Subcutaneous adipose tissue (tissue), 4 donors: ENCODE results near the gene MARCKSL1. TPM values are rescaled to one million over a fixed set of nuclear protein-coding genes. Genes with fewer than 3 reads are reported as not detected.

Experiments
- small RNA-seq: library from RNA; depleted of rRNA; stranded (forward); fragments of <200 nt; gene quantifications from one replicate; pipeline ENCODE3, GENCODE V24; 2016
- total RNA-seq, 4 donors: library from RNA; depleted of rRNA; stranded (reverse); fragments of >200 nt; gene quantifications; one replicate each; pipeline ENCODE4 v1.1.0, GENCODE V29; 2016

Gene MARCKSL1
- total RNA-seq, 4 donors from 2014 or later = 4.2 to 10.3 (median 7.4) TPM

Small RNA genes within 50 kb of the gene (small RNA-seq; reads per million reads assigned to genes)
- gene RF00019 = 0.49 reads per million

Other genes with a start within 250 kb of the MARCKSL1 start
- 10 to 100 TPM; 31.4 to 41.6 (median 33.7) TPM for gene KPNA6, start 228.2 kb downstream of the MARCKSL1 start, total RNA-seq
- gene TXLNA, start 156.6 kb downstream of the MARCKSL1 start, total RNA-seq = 10 to 100 TPM; 28.4 to 40.5 (median 36.9) TPM
- 1 to 10 TPM in 2 of 4 donors, under 1 TPM in 1, not detected in 1; 0.75 to 2.7 (median 2.2) TPM for gene CCDC28B, start 135.6 kb downstream of the MARCKSL1 start, total RNA-seq
- gene IQCC, start 130.6 kb downstream of the MARCKSL1 start, total RNA-seq = 1 to 10 TPM in 2 of 4 donors, under 1 TPM in 1, not detected in 1; 0.85 to 1.5 (median 1.1) TPM
- not detected for gene DCDC2B, start 127.1 kb downstream of the MARCKSL1 start, total RNA-seq
- gene TMEM234, start 113.9 kb downstream of the MARCKSL1 start, total RNA-seq = 10 to 100 TPM in 1 of 4 donors, 1 to 10 TPM in 3; 7.0 to 18.6 (median 9.4) TPM
- gene EIF3I, start 113.8 kb downstream of the MARCKSL1 start, total RNA-seq = 100 to 1,000 TPM; 137 to 166 (median 147) TPM
- gene FAM167B, start 89.0 kb downstream of the MARCKSL1 start, total RNA-seq = 1 to 10 TPM in 2 of 4 donors, under 1 TPM in 2; 0.85 to 5.5 (median 1.1) TPM
- 1 to 10 TPM in 2 of 4 donors, under 1 TPM in 2; 0.38 to 3.6 (median 1.6) TPM for gene LCK, start 85.0 kb downstream of the MARCKSL1 start, total RNA-seq
- 10 to 100 TPM; 28.6 to 35.0 (median 31.1) TPM for gene HDAC1, start 44.1 kb downstream of the MARCKSL1 start, total RNA-seq
- 10 to 100 TPM in 1 of 4 donors, 1 to 10 TPM in 3; 2.0 to 19.2 (median 6.9) TPM for gene FAM229A, start 26.3 kb upstream of the MARCKSL1 start, total RNA-seq
- 1 to 10 TPM in 2 of 4 donors, under 1 TPM in 1, not detected in 1; 0.51 to 2.9 (median 1.1) TPM for gene TSSK3, start 26.3 kb upstream of the MARCKSL1 start, total RNA-seq
- gene BSDC1, start 58.2 kb upstream of the MARCKSL1 start, total RNA-seq = 10 to 100 TPM; 49.4 to 92.1 (median 71.9) TPM
- gene ZBTB8B, start 128.8 kb upstream of the MARCKSL1 start, total RNA-seq = under 1 TPM in 1 of 4 donors, not detected in 3; under 0.01 TPM
- gene ZBTB8A, start 203.2 kb upstream of the MARCKSL1 start, total RNA-seq = 10 to 100 TPM in 1 of 4 donors, 1 to 10 TPM in 3; 7.9 to 10.6 (median 9.1) TPM